HepG2 (cell line): ENCODE measurements around the gene STRN3. TPM values are rescaled to one million over a fixed set of nuclear protein-coding genes. Genes with fewer than 3 reads are reported as not detected.

ENCODE experiments used
- ATF4 ChIP-seq, 2 experiments: fragments of 450-650 bp in 1 of 2; sonication (generic) in 1 of 2; formaldehyde crosslinking; IDR thresholded peaks; 2 replicates each; pipeline versions ENCODE4 v1.5.0 to v1.8.0; 2020 to 2022; ENCODE audit warnings: mild to moderate bottlenecking in 1 of 2, missing genetic modification reagents in 1 of 2
- BCL3 ChIP-seq: sonication (generic); formaldehyde crosslinking; IDR thresholded peaks from 2 replicates; pipeline ENCODE4 v1.5.1; 2020; ENCODE audit warnings: mild to moderate bottlenecking, missing genetic modification reagents, moderate library complexity
- DZIP1 ChIP-seq: sonication (generic); formaldehyde crosslinking; IDR thresholded peaks from 2 replicates; pipeline ENCODE4 v1.5.0; 2020; ENCODE audit warnings: mild to moderate bottlenecking, missing genetic modification reagents
- GZF1 ChIP-seq: sonication (generic); formaldehyde crosslinking; IDR thresholded peaks from 2 replicates; pipeline ENCODE4 v1.5.1; 2020; ENCODE audit warnings: mild to moderate bottlenecking, missing genetic modification reagents
- HOMEZ ChIP-seq: IDR thresholded peaks from 2 replicates; pipeline ENCODE4 v1.6.1; 2016; ENCODE audit warnings: low read depth
- ISL2 ChIP-seq: sonication (generic); formaldehyde crosslinking; IDR thresholded peaks from 2 replicates; pipeline ENCODE4 v1.5.0; 2020; ENCODE audit warnings: missing genetic modification reagents
- LRRFIP1 ChIP-seq: sonication (generic); formaldehyde crosslinking; conservative IDR thresholded peaks from 2 replicates; pipeline ENCODE4 v1.4.0; 2020; ENCODE audit warnings: missing genetic modification reagents
- NFKBIZ ChIP-seq: IDR thresholded peaks from 2 replicates; pipeline ENCODE4 v1.6.1; 2018; ENCODE audit warnings: missing genetic modification reagents, missing compliant biosample characterization
- NR2F6 ChIP-seq, 2 experiments: IDR thresholded peaks; 2 replicates each; pipeline ENCODE4 v1.6.1; 2016; ENCODE audit warnings: antibody characterized with exemption in 1 of 2, mild to moderate bottlenecking in 1 of 2
- SP1 ChIP-seq, 2 experiments: fragments of 450-650 bp in 1 of 2; sonication (generic) in 1 of 2; formaldehyde crosslinking in 1 of 2; IDR thresholded peaks; 2 replicates each; pipeline versions ENCODE4 v1.4.0 to v1.6.1; 2016 to 2020; ENCODE audit warnings: missing genetic modification reagents in 1 of 2
- SP4 ChIP-seq: sonication (generic); formaldehyde crosslinking; IDR thresholded peaks from 2 replicates; pipeline ENCODE4 v1.8.1; 2023; ENCODE audit warnings: mild to moderate bottlenecking, missing genetic modification reagents
- SPEN ChIP-seq: sonication (generic); formaldehyde crosslinking; IDR thresholded peaks from 2 replicates; pipeline ENCODE4 v1.5.1; 2020; ENCODE audit warnings: low read depth, mild to moderate bottlenecking, missing genetic modification reagents
- TAF15 ChIP-seq: fragments of 200-400 bp; formaldehyde crosslinking; IDR thresholded peaks from one replicate; pipeline ENCODE4 v1.6.1; 2018; ENCODE audit warnings: mild to moderate bottlenecking, low read depth, low read length; ENCODE audit not compliant: poor library complexity, severe bottlenecking
- ZBED4 ChIP-seq: sonication (generic); formaldehyde crosslinking; IDR thresholded peaks from 2 replicates; pipeline ENCODE4 v1.4.0; 2020; ENCODE audit warnings: missing genetic modification reagents, borderline replicate concordance
- ZBTB38 ChIP-seq: sonication (generic); formaldehyde crosslinking; IDR thresholded peaks from 2 replicates; pipeline ENCODE4 v1.5.1; 2020; ENCODE audit warnings: mild to moderate bottlenecking, missing genetic modification reagents
- ZNF260 ChIP-seq: sonication (generic); formaldehyde crosslinking; IDR thresholded peaks from 2 replicates; pipeline ENCODE4 v1.4.0; 2020; ENCODE audit warnings: missing genetic modification reagents, low read depth, mild to moderate bottlenecking, borderline replicate concordance
- polyA plus RNA-seq, 8 experiments: library from polyadenylated mRNA; depleted of rRNA in 3 of 8; stranded (reverse) in 7 of 8; unstranded in 1 of 8; fragments of >200 nt; fragmentation: Illumina TruSeq in 4 of 8; extraction: Trizol in 4 of 8; gene quantifications; 2 replicates each; pipeline versions ENCODE4 v1.2.1 to v1.2.3, GENCODE V29; 2011 to 2016; ENCODE audit warnings: low read depth in 4 of 8, missing spikeins in 1 of 8, mixed read lengths in 1 of 8; ENCODE audit not compliant: insufficient read depth in 1 of 8
- total RNA-seq, 5 experiments: library from RNA; depleted of rRNA; stranded (reverse); fragments of >200 nt; fragmentation: Illumina TruSeq; extraction: Trizol; gene quantifications; 2 replicates each; pipeline ENCODE4 v1.2.3, GENCODE V29; 2016; ENCODE audit warnings: low read depth in 1 of 5

Gene STRN3
- total and polyA plus RNA-seq, 2 of the 13 experiments (the other 11 are each of a cell fraction or from before 2014, with no cell fraction given) = 49.4 to 123 TPM

GRCh38 chr14:30980980-30981379 is 45.2 kb downstream of the STRN3 start (continued):
- TF ChIP-seq ATF4 (CRISPR knock-in tag; IDR thresholded peaks at IDR 0.05) = no peak
- TF ChIP-seq ZBTB38 (CRISPR knock-in tag) = no peak
- no peak for TF ChIP-seq SPEN (CRISPR knock-in tag)
- no peak for TF ChIP-seq LRRFIP1
- no peak for TF ChIP-seq TAF15
- TF ChIP-seq HOMEZ = peak; percentile 76; the same call in 1 of the 2 replicates
- TF ChIP-seq DZIP1 (CRISPR knock-in tag) = no peak
- TF ChIP-seq SP1 (IDR thresholded peaks at IDR 0.05) = no peak
- TF ChIP-seq SP1 (CRISPR knock-in tag; IDR thresholded peaks at IDR 0.05) = no peak
- no peak for TF ChIP-seq NFKBIZ (CRISPR knock-in tag)
- TF ChIP-seq ISL2 (CRISPR knock-in tag) = no peak
- TF ChIP-seq GZF1 (CRISPR knock-in tag) = no peak
- TF ChIP-seq SP4 (CRISPR knock-in tag) = no peak
- no peak for TF ChIP-seq ZNF260 (CRISPR knock-in tag)
- TF ChIP-seq BCL3 (CRISPR knock-in tag) = no peak
- TF ChIP-seq ZBED4 (CRISPR knock-in tag) = no peak
- TF ChIP-seq NR2F6 (IDR thresholded peaks at IDR 0.05) = no peak
- 0 out of 2 replicates have a peak, but pooled peaks have one; percentile 14 for TF ChIP-seq NR2F6 (CRISPR knock-in tag; IDR thresholded peaks at IDR 0.05)
